T-cell (primary cell): ENCODE measurements around the gene SEMA7A. TPM values are rescaled to one million over a fixed set of nuclear protein-coding genes. Genes with fewer than 3 reads are reported as not detected.
A peak's percentile ranks its signal among the peaks of the same experiment; 100 is the strongest.

Experiments used
- ATAC-seq, 4 experiments: fragments of 200-7000 bp in 3 of 4; fragments of 150-1000 bp in 1 of 4; cut with Tn5 transposase; replicated peaks in 1 of 4; 1 replicate in 3 of 4; 2 replicates in 1 of 4; pipeline ENCODE4 v1.10.0; 2021; ENCODE audit warnings: moderate library complexity in 3 of 4, mild to moderate bottlenecking in 2 of 4, moderate number of reproducible peaks in 1 of 4
- CTCF ChIA-PET, 2 donors: fragments of 300-600 bp; sonication (Branson Sonifier 250); formaldehyde crosslinking; loops; one replicate each; lab custom pipeline; 2022; ENCODE audit warnings: antibody characterized with exemption in 2 of 2; lab: Charles Lee
- POLR2A ChIA-PET, 2 donors: fragments of 300-600 bp; sonication (Branson Sonifier 250); formaldehyde crosslinking; loops; one replicate each; lab custom pipeline; 2022; ENCODE audit warnings: antibody characterized with exemption in 2 of 2; lab: Charles Lee
- DNase-seq, 35 experiments: peaks; one replicate each; pipeline versions ENCODE4 v3.0.0 to v3.0.0-alpha.2; 2013 to 2023
- H3K27ac ChIP-seq: one replicate; pipeline ENCODE4 v1.5.1; 2013; ENCODE audit warnings: low read length
- H3K27me3 ChIP-seq, 2 experiments: replicated peaks in 1 of 2; 1 replicate in 1 of 2; 2 replicates in 1 of 2; pipeline versions ENCODE4 v1.6.1 to v1.7.0; 2013; ENCODE audit warnings: low read length in 1 of 2, mixed read lengths in 1 of 2; ENCODE audit not compliant: control insufficient read depth in 2 of 2, insufficient read depth in 2 of 2; ENCODE audit errors: extremely low read depth in 1 of 2
- H3K36me3 ChIP-seq, 2 donors: 1 replicate in 1 of 2; 2 replicates in 1 of 2; pipeline versions ENCODE4 v1.6.1 to v1.7.0; 2013; ENCODE audit warnings: low read length in 1 of 2; ENCODE audit not compliant: control insufficient read depth in 2 of 2, insufficient read depth in 1 of 2; ENCODE audit errors: extremely low read depth in 1 of 2
- H3K4me1 ChIP-seq, 2 experiments: 1 replicate in 1 of 2; 2 replicates in 1 of 2; pipeline versions ENCODE4 v1.6.1 to v1.7.0; 2013; ENCODE audit warnings: low read length in 2 of 2, mixed read lengths in 1 of 2; ENCODE audit not compliant: insufficient read depth in 2 of 2, control insufficient read depth in 1 of 2; ENCODE audit errors: extremely low read depth in 1 of 2
- H3K4me3 ChIP-seq, 2 donors: 1 replicate in 1 of 2; 2 replicates in 1 of 2; pipeline versions ENCODE4 v1.5.1 to v1.7.0; 2013; ENCODE audit warnings: mild to moderate bottlenecking in 2 of 2, low read length in 1 of 2, moderate library complexity in 1 of 2; ENCODE audit not compliant: control insufficient read depth in 1 of 2; ENCODE audit errors: extremely low read depth in 1 of 2
- H3K9me3 ChIP-seq: 2 replicates; pipeline ENCODE4 v1.7.0; 2013
- H3K27ac Mint-ChIP-seq, 2 donors: one replicate each; pipeline ENCODE4 v1.8.0; 2020 to 2021; ENCODE audit warnings: mild to moderate bottlenecking in 2 of 2, mixed read lengths in 2 of 2
- H3K27me3 Mint-ChIP-seq, 2 donors: one replicate each; pipeline ENCODE4 v1.8.0; 2021 to 2022; ENCODE audit warnings: mixed read lengths in 2 of 2
- H3K36me3 Mint-ChIP-seq: one replicate; pipeline ENCODE4 v1.8.0; 2021; ENCODE audit warnings: mixed read lengths
- H3K4me1 Mint-ChIP-seq, 3 donors: one replicate each; pipeline ENCODE4 v1.8.0; 2020 to 2022; ENCODE audit warnings: mixed read lengths in 3 of 3, mild to moderate bottlenecking in 1 of 3
- H3K4me3 Mint-ChIP-seq, 3 donors: one replicate each; pipeline ENCODE4 v1.8.0; 2020 to 2022; ENCODE audit warnings: mild to moderate bottlenecking in 3 of 3, mixed read lengths in 3 of 3, moderate library complexity in 3 of 3
- H3K9me3 Mint-ChIP-seq, 3 donors: one replicate each; pipeline ENCODE4 v1.8.0; 2020 to 2022; ENCODE audit warnings: mixed read lengths in 3 of 3
- WGBS: methylation state at CpG from one replicate; pipeline ENCODE4 v1.1.5; 2013; ENCODE audit warnings: missing lambda C conversion rate; ENCODE audit not compliant: insufficient coverage; 5-methylcytosine and 5-hydroxymethylcytosine counted together
- total RNA-seq, 35 experiments: library from RNA in 6 of 35; stranded (reverse) in 6 of 35; fragments of 120-200 nt in 1 of 35; gene quantifications; one replicate each; pipeline versions ENCODE4 v1.2.1 to v1.2.4 and lab custom pipeline; 2013 to 2026

Gene SEMA7A
- total RNA-seq, 5 donors from 2014 or later (not counting 1 experiment from before 2014, with no cell fraction given) = 2.0 to 4.7 (median 3.1) TPM

GRCh38 chr15:74383695-74384565 lies 49.8 kb downstream of the SEMA7A start:
- CTCF ChIA-PET = interaction anchor here in 1 of 2 donors (2.0 to 2.5 kb wide), 2 partner anchors 8 to 55 kb away, joined by 8 to 11 read pairs; no protein-coding TSS in a partner anchor
- whole genome bisulfite sequencing = 16% methylated on average over 6 of the region's 8 CpGs
- Mint-ChIP-seq H3K9me3 (no peaks in the 10 kb centered on the region), H3K27ac (peak overlapping the region; percentile 80 to 84), H3K27me3 (no peaks in the 10 kb centered on the region), H3K4me3 (peak overlapping the region in 1 of 3 donors; percentile 14), H3K36me3 (no peaks in the 10 kb centered on the region), H3K4me1 (peaks cover 24 to 30% (median 30%) of the 10 kb centered on the region in 3 donors)
- Histone ChIP-seq H3K9me3 (no peaks in the 10 kb centered on the region), H3K27me3 (peaks cover 0 to 8% of the 10 kb centered on the region in 2 experiments), H3K4me1 (peaks cover 5 to 43% of the 10 kb centered on the region in 2 experiments), H3K4me3 (no peak overlapping the region), H3K36me3 (no peaks in the 10 kb centered on the region), H3K27ac (peak overlapping the region; percentile 63)
- peak in 8 of 35 experiments; percentile 16 to 61 (median 28) for DNase-seq
- POLR2A ChIA-PET = no interaction called here
- ATAC-seq = peak; percentile 44 to 65 (median 56)

DNA sequence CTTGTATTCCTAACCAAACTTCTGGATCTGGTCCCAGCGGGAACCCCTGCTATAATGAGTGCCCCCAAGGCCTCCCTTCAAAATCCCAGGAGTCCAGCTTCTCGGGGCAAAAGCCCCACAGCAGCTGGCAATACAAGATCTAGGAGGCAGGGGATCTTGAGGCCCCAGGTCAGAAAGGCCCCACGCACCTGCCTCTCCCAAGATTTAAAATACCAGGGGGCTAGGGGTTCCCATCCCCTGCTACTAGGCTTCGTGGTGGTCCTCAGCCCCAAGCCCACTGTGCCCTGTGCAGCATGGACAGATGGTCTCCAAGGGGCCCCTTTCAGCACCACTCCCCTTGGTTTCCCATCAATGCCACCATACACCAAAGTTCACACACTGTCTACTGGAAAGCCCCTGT lies 50.5 kb downstream of the SEMA7A start:
- Histone ChIP-seq H3K27me3 (peaks cover 0 to 8% of the 10 kb centered on the region in 2 experiments), H3K36me3 (no peaks in the 10 kb centered on the region), H3K9me3 (no peaks in the 10 kb centered on the region), H3K27ac (peak overlapping the region; percentile 63), H3K4me3 (no peak overlapping the region), H3K4me1 (peaks cover 5 to 46% of the 10 kb centered on the region in 2 experiments)
- ATAC-seq = no peak
- Mint-ChIP-seq H3K36me3 (no peaks in the 10 kb centered on the region), H3K4me1 (peaks cover 28 to 33% (median 33%) of the 10 kb centered on the region in 3 donors), H3K4me3 (no peak overlapping the region), H3K9me3 (no peaks in the 10 kb centered on the region), H3K27ac (peak overlapping the region; percentile 80 to 84), H3K27me3 (no peaks in the 10 kb centered on the region)
- 91% methylated on average over 1 of the region's 4 CpGs for WGBS
- ChIA-PET POLR2A (no interaction called here), CTCF (interaction anchor here in 1 of 2 donors (1.1 to 2.5 kb wide), 3 partner anchors 56 to 77 kb away, joined by 3 to 11 read pairs (median 11); partner anchors contain the start of gene UBL7)
- DNase-seq = no peak

GRCh38 chr15:74382004-74382816 lies 51.5 kb downstream of the SEMA7A start:
- no peaks in the 10 kb centered on the region for H3K9me3 ChIP-seq
- no peak overlapping the region for H3K27ac ChIP-seq
- ATAC-seq (peak; percentile 63 to 72 (median 69)), DNase-seq (peak in 34 of 35 experiments; percentile 19 to 85 (median 62))
- H3K27me3 ChIP-seq = peaks cover 0 to 8% of the 10 kb centered on the region in 2 experiments
- H3K27ac Mint-ChIP-seq = no peak overlapping the region
- H3K4me3 Mint-ChIP-seq = no peak overlapping the region
- no peak overlapping the region for H3K4me3 ChIP-seq
- H3K27me3 Mint-ChIP-seq = no peaks in the 10 kb centered on the region
- ChIA-PET CTCF (interaction anchor here (0.6 to 1.8 kb wide), 13 partner anchors 13 to 1259 kb away, joined by 3 to 11 read pairs (median 3); partner anchors contain the start of gene UBL7 (in 1 of the 2)), POLR2A (no interaction called here)
- 45% methylated on average over 8 of the region's 13 CpGs for WGBS
- peaks cover 5 to 46% of the 10 kb centered on the region in 2 experiments for H3K4me1 ChIP-seq
- no peaks in the 10 kb centered on the region for H3K9me3 Mint-ChIP-seq
- peaks cover 28 to 33% (median 33%) of the 10 kb centered on the region in 3 donors for H3K4me1 Mint-ChIP-seq
- H3K36me3 Mint-ChIP-seq = no peaks in the 10 kb centered on the region
- H3K36me3 ChIP-seq = no peaks in the 10 kb centered on the region

- WGBS = no CpG with 5 or more reads among the region's 5 CpGs
- H3K4me3 ChIP-seq = no peak overlapping the region
- peaks cover 5 to 46% of the 10 kb centered on the region in 2 experiments for H3K4me1 ChIP-seq
- Mint-ChIP-seq H3K9me3 (no peaks in the 10 kb centered on the region), H3K4me3 (no peak overlapping the region), H3K27me3 (no peaks in the 10 kb centered on the region), H3K4me1 (peaks cover 28 to 33% (median 33%) of the 10 kb centered on the region in 3 donors), H3K36me3 (no peaks in the 10 kb centered on the region), H3K27ac (no peak overlapping the region)
- POLR2A ChIA-PET = no interaction called here
- H3K36me3 ChIP-seq = no peaks in the 10 kb centered on the region
- CTCF ChIA-PET = interaction anchor here (1.4 to 1.8 kb wide), 3 partner anchors 58 to 61 kb away, joined by 3 to 7 read pairs (median 6); no protein-coding TSS in a partner anchor
- H3K27ac ChIP-seq = no peak overlapping the region
- peaks cover 0 to 8% of the 10 kb centered on the region in 2 experiments for H3K27me3 ChIP-seq
- ATAC-seq (no peak), DNase-seq (no peak)
- H3K9me3 ChIP-seq = no peaks in the 10 kb centered on the region
Observed at GRCh38 chr15:74381481-74381880, 52.3 kb downstream of the SEMA7A start.

- WGBS = no CpG with 5 or more reads among the region's 2 CpGs
- Histone ChIP-seq H3K4me1 (peaks cover 5 to 45% of the 10 kb centered on the region in 2 experiments), H3K27ac (no peak overlapping the region), H3K4me3 (no peak overlapping the region), H3K36me3 (no peaks in the 10 kb centered on the region), H3K9me3 (no peaks in the 10 kb centered on the region), H3K27me3 (peaks cover 0 to 8% of the 10 kb centered on the region in 2 experiments)
- ATAC-seq (no peak), DNase-seq (no peak)
- Mint-ChIP-seq H3K27ac (no peak overlapping the region), H3K36me3 (no peaks in the 10 kb centered on the region), H3K27me3 (no peaks in the 10 kb centered on the region), H3K4me3 (no peak overlapping the region), H3K9me3 (no peaks in the 10 kb centered on the region), H3K4me1 (peaks cover 28 to 33% (median 33%) of the 10 kb centered on the region in 3 donors)
- ChIA-PET CTCF (interaction anchor here (1.4 to 1.8 kb wide), 3 partner anchors 59 to 61 kb away, joined by 3 to 7 read pairs (median 6); no protein-coding TSS in a partner anchor), POLR2A (no interaction called here)
Observed at GRCh38 chr15:74381190-74381453, 52.6 kb downstream of the SEMA7A start.
